ENCODE results near the gene ADCY1.

GRCh38 chr7:45680776-45681175 lies 106.6 kb downstream of the ADCY1 start:
- TF ChIP-seq EZH2 (IDR thresholded peaks at IDR 0.05; ENCODE audit: low read length, unreplicated experiment) (no peak), CTCF (conservative IDR thresholded peaks at IDR 0.05; ENCODE audit: low read depth, low read length) (no peak)

Data from PC-3 (cell line).